Measurements from ENCODE around the gene SFRP4. TPM values are rescaled to one million over a fixed set of nuclear protein-coding genes. Genes with fewer than 3 reads are reported as not detected.

The SFRP4 gene
- total and polyA plus RNA-seq, 2 of the 8 experiments (the other 6 are each of a cell fraction or from before 2014, with no cell fraction given) = 0.03 TPM; not detected in 1

GRCh38 chr7:37960483-37960882 lies 43.9 kb upstream of the SFRP4 start:
- H4K20me1 ChIP-seq (replicated peaks in 1 of 2; ENCODE audit: control insufficient read depth in 1 of 2, insufficient read depth in 2 of 2, low read length in 2 of 2) = no peaks in the 10 kb centered on the region
- no peaks in the 10 kb centered on the region for H3K27me3 ChIP-seq (replicated peaks in 1 of 4; ENCODE audit: control insufficient read depth in 3 of 4, extremely low read depth in 1 of 4, insufficient read depth in 3 of 4, low read length in 3 of 4)
- FAIRE-seq (no peak), DNase-seq (ENCODE audit: low read depth in 1 of 2, low spot score in 2 of 2) (no peak)
- no peak overlapping the region for H2BK20ac ChIP-seq (ENCODE audit: low read length)
- no peak overlapping the region for H4K8ac ChIP-seq (ENCODE audit: extremely low read depth, insufficient read depth, low read length)
- H3K23me2 ChIP-seq (ENCODE audit: low read depth, low read length) = no peaks in the 10 kb centered on the region
- no peak overlapping the region for H2BK5ac ChIP-seq (ENCODE audit: low read depth, low read length)
- no peak overlapping the region for H4K91ac ChIP-seq (replicated peaks; ENCODE audit: insufficient read length, low read length)
- no peak overlapping the region for H2BK12ac ChIP-seq (ENCODE audit: low read depth, low read length)
- H3K56ac ChIP-seq (replicated peaks; ENCODE audit: insufficient read length, low read depth, low read length) = no peak overlapping the region
- H2BK120ac ChIP-seq (replicated peaks; ENCODE audit: low read depth, low read length) = no peak overlapping the region
- H3K27ac ChIP-seq (ENCODE audit: low read depth, low read length) = no peak overlapping the region
- H4K5ac ChIP-seq (ENCODE audit: insufficient read length, low read depth, low read length) = no peak overlapping the region
- no peaks in the 10 kb centered on the region for H3K79me1 ChIP-seq (ENCODE audit: low read depth, low read length)
- TF ChIP-seq SAP30 (IDR thresholded peaks at IDR 0.05; ENCODE audit: insufficient read depth, insufficient replicate concordance, low read length) = no peak
- TF ChIP-seq PHF8 (conservative IDR thresholded peaks at IDR 0.05; ENCODE audit: low read depth, low read length) = no peak
- no peak for TF ChIP-seq HDAC2 (IDR thresholded peaks at IDR 0.05; ENCODE audit: borderline replicate concordance in 1 of 2, low read depth in 2 of 2, low read length in 2 of 2)
- TF ChIP-seq SP1 (IDR thresholded peaks at IDR 0.05; ENCODE audit: low read depth, low read length) = no peak
- no peak for TF ChIP-seq TAF7 (optimal IDR thresholded peaks at IDR 0.05; ENCODE audit: borderline replicate concordance, low read depth, low read length)
- TF ChIP-seq SIRT6 (IDR thresholded peaks at IDR 0.05; ENCODE audit: low read length) = no peak
- no peak for TF ChIP-seq SP2 (IDR thresholded peaks at IDR 0.05; ENCODE audit: low read length)
- TF ChIP-seq RXRA (IDR thresholded peaks at IDR 0.05; ENCODE audit: insufficient read depth, low read depth, low read length) = no peak
- no peak for TF ChIP-seq BRCA1 (IDR thresholded peaks at IDR 0.05; ENCODE audit: low read depth, low read length)
- no peak for TF ChIP-seq NANOG (IDR thresholded peaks at IDR 0.05; ENCODE audit: insufficient read depth, low read depth, low read length, poor library complexity, severe bottlenecking)
- no peak for TF ChIP-seq KDM5A (IDR thresholded peaks at IDR 0.05; ENCODE audit: low read length)
- no peak for TF ChIP-seq GABPA (IDR thresholded peaks at IDR 0.05; ENCODE audit: borderline replicate concordance, insufficient read depth, low read length)
- TF ChIP-seq POU5F1 (IDR thresholded peaks at IDR 0.05; ENCODE audit: low read depth, low read length) = no peak
- no peak for TF ChIP-seq TEAD4 (IDR thresholded peaks at IDR 0.05; ENCODE audit: low read depth, low read length)
- TF ChIP-seq JUN (IDR thresholded peaks at IDR 0.05; ENCODE audit: low read depth, low read length) = no peak
- TF ChIP-seq CREB1 (IDR thresholded peaks at IDR 0.05) = no peak
- H3K4me2 ChIP-seq (ENCODE audit: insufficient read depth in 1 of 2, low read depth in 2 of 2, low read length in 2 of 2) = no peak overlapping the region
- H3K36me3 ChIP-seq (ENCODE audit: control insufficient read depth in 2 of 4, insufficient read depth in 4 of 4, low read length in 3 of 4) = no peaks in the 10 kb centered on the region
- POLR2A ChIA-PET (ENCODE audit: partially characterized antibody) = no interaction called here
- H3K4me1 ChIP-seq (replicated peaks in 1 of 4; ENCODE audit: control insufficient read depth in 3 of 4, insufficient read depth in 4 of 4, low read length in 3 of 4) = no peaks in the 10 kb centered on the region
- H2AFZ ChIP-seq (ENCODE audit: low read length) = no peak overlapping the region
- no peak overlapping the region for H3K23ac ChIP-seq (ENCODE audit: insufficient read length)
- H3K4ac ChIP-seq (replicated peaks; ENCODE audit: insufficient read length, low read depth, low read length) = no peak overlapping the region
- no peak overlapping the region for H2AK5ac ChIP-seq (ENCODE audit: low read depth, low read length)
- CTCF ChIA-PET (ENCODE audit: partially characterized antibody) = no interaction called here
- 100% methylated on average over 2 of the region's 2 CpGs; no CpG with 5 or more reads in 1 of the 2 experiments for WGBS, 2 experiments (ENCODE audit: extremely low coverage in 1 of 2, insufficient coverage in 1 of 2, insufficient read length in 1 of 2, insufficient replicate concordance in 2 of 2, low coverage in 1 of 2, low lambda C conversion rate in 2 of 2, missing lambda C conversion rate in 1 of 2)
- H3K18ac ChIP-seq (ENCODE audit: extremely low read depth, low read length) = no peak overlapping the region
- H3K9ac ChIP-seq (replicated peaks in 1 of 4; ENCODE audit: extremely low read depth in 1 of 4, low read depth in 3 of 4, low read length in 3 of 4) = no peak overlapping the region
- H3K14ac ChIP-seq (ENCODE audit: insufficient read length) = no peak overlapping the region
- H3K4me3 ChIP-seq (ENCODE audit: extremely low read depth in 1 of 4, insufficient read depth in 2 of 4, low read depth in 3 of 4, low read length in 4 of 4) = no peak overlapping the region
- H3K79me2 ChIP-seq (ENCODE audit: control insufficient read depth in 1 of 2, insufficient read depth in 2 of 2, low read length in 2 of 2) = no peaks in the 10 kb centered on the region
- H2BK15ac ChIP-seq (ENCODE audit: low read length) = no peak overlapping the region
- H3K9me3 ChIP-seq (ENCODE audit: insufficient read depth in 2 of 2, low read depth in 1 of 2, low read length in 1 of 2) = no peaks in the 10 kb centered on the region

Measured in H1 (cell line).